Ovary (tissue), 9 donors: ENCODE measurements around the gene STARD9. TPM values are rescaled to one million over a fixed set of nuclear protein-coding genes. Genes with fewer than 3 reads are reported as not detected.

Experiments
- DNase-seq, 5 donors: peaks; one replicate each; pipeline ENCODE4 v3.0.0-alpha.2; 2019 to 2020
- H3K27ac ChIP-seq, 2 donors: fragments of 200-600 bp; one replicate each; pipeline versions ENCODE4 v1.5.1 to v1.8.0; 2019 to 2022
- H3K27me3 ChIP-seq: fragments of 200-600 bp; one replicate; pipeline ENCODE4 v1.8.0; 2022
- H3K36me3 ChIP-seq: fragments of 200-600 bp; sonication (generic); one replicate; pipeline ENCODE4 v1.5.1; 2019
- H3K4me1 ChIP-seq: one replicate; pipeline ENCODE4 v1.8.1; 2013; ENCODE audit warnings: mild to moderate bottlenecking, moderate library complexity; ENCODE audit not compliant: insufficient read depth
- H3K4me3 ChIP-seq: fragments of 200-600 bp; sonication (generic); one replicate; pipeline ENCODE4 v1.5.1; 2017
- H3K9me3 ChIP-seq, 2 donors: fragments of 200-600 bp in 1 of 2; sonication (generic) in 1 of 2; one replicate each; pipeline versions ENCODE4 v1.5.1 to v1.8.1; 2013 to 2019; ENCODE audit warnings: mild to moderate bottlenecking in 1 of 2, moderate library complexity in 1 of 2
- EP300 ChIP-seq: sonication (generic); formaldehyde crosslinking; IDR thresholded peaks from one replicate; pipeline ENCODE4 v1.6.1; 2017; ENCODE audit warnings: antibody characterized with exemption
- POLR2A ChIP-seq: fragments of 450-650 bp; IDR thresholded peaks from one replicate; pipeline ENCODE4 v1.6.1; 2017; ENCODE audit warnings: antibody characterized with exemption, mild to moderate bottlenecking, moderate library complexity
- WGBS, 3 donors: extraction: QIAGEN DNeasy Blood & Tissue Kit in 1 of 3; methylation state at CpG; one replicate each; pipeline versions ENCODE4 v1.1.5 to v1.1.7; 2013 to 2017; 5-methylcytosine and 5-hydroxymethylcytosine counted together
- intact Hi-C, 4 donors: fragments of 100-400 bp; cut with DNase I; formaldehyde crosslinking; loops; one replicate each; pipeline versions ENCODE4 v1.11.0 to v1.15.1; 2022 to 2023
- polyA plus RNA-seq, 2 donors: library from polyadenylated mRNA; stranded (reverse); fragments of 200-250 nt in 1 of 2; fragments of 350-450 nt in 1 of 2; fragmentation: Illumina TruSeq in 1 of 2; extraction: RNeasy Lipid Tissue Mini Kit (QIAGEN cat#74804) in 1 of 2; gene quantifications; one replicate each; pipeline ENCODE4 v1.2.3, GENCODE V29; 2013 to 2014
- total RNA-seq, 7 donors: library from RNA; depleted of rRNA in 2 of 7; stranded (reverse); fragments of >200 nt in 2 of 7; fragmentation: NEBNext Ultra II Directional in 3 of 7; extraction: Animal tissue kit (Norgen Biotek cat#: 25700) in 3 of 7; gene quantifications; one replicate each; pipeline versions ENCODE4 v1.1.0 to v1.2.4, GENCODE V29; 2016 to 2023
- TF ChIP-seq, protein P1 (sequence below), 3 donors: fragments of 450-650 bp in 2 of 3; fragments of 200-600 bp in 1 of 3; IDR thresholded peaks; one replicate each; pipeline versions ENCODE4 v1.5.1 to v1.8.0; 2016 to 2022; ENCODE audit warnings: antibody characterized with exemption in 3 of 3, mild to moderate bottlenecking in 1 of 3
- donor health status: DM: no; HTN: no; CAD: no; lungs with moderate emphysema.
- donor health status: DM: no; HTN: no; CAD: no.
- donor health status: Bipolar disorder and iron deficiency.
- donor health status: DM: yes; HTN: yes; CAD: no.
- donor health status: DM: no; HTN: no; CAD: no.
- donor health status: DM: yes; HTN: yes; CAD: no.

Gene STARD9
- total and polyA plus RNA-seq, 9 donors: 11.3 to 40.3 (median 29.4) TPM

DNA sequence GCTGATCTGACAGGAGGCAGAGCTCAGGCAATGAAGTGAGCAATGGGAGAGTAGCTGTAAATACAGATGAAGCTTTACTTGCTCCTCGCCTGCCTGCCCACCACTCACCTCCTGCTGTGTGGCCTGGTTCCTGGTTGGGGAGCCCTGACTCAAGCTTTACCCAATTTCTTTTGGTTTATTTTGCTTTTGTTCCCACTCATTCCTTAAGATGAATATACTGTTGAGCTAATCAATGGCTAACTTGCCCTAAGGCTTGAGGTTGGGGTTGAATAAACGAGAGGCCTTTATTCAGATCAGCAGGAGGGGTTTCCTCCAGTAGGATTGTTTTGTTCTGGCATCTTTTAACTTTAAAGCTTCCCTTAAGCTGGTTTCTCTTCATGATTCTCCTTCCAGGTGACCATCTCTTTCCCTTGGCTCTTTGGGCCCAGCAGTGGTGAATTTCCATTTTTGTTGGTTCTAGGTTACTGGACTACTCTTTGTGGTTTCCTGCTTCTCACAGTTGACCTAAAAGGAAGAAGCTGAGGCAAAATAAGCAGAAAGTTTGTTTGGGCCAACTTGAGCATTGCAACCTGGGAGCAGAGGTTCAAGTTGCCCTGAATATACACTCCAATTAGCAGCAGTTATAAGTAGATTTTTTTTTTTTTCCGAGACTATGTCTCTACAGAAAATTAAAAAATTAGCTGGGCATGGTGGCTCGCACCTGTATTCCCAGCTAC, 44.4 kb downstream of the STARD9 start:
- intact Hi-C loops: no loop called here
- Histone ChIP-seq H3K27ac (no peak overlapping the region), H3K4me3 (no peak overlapping the region), H3K27me3 (no peaks in the 10 kb centered on the region), H3K4me1 (peaks cover 3% of the 10 kb centered on the region), H3K36me3 (no peaks in the 10 kb centered on the region), H3K9me3 (no peaks in the 10 kb centered on the region)
- DNase-seq: no peak
- 95 to 99% (median 97%) methylated on average over 4 of the region's 4 CpGs for WGBS, 3 donors
- TF ChIP-seq EP300: no peak
- TF ChIP-seq POLR2A: no peak
- TF ChIP-seq, protein P1, sequence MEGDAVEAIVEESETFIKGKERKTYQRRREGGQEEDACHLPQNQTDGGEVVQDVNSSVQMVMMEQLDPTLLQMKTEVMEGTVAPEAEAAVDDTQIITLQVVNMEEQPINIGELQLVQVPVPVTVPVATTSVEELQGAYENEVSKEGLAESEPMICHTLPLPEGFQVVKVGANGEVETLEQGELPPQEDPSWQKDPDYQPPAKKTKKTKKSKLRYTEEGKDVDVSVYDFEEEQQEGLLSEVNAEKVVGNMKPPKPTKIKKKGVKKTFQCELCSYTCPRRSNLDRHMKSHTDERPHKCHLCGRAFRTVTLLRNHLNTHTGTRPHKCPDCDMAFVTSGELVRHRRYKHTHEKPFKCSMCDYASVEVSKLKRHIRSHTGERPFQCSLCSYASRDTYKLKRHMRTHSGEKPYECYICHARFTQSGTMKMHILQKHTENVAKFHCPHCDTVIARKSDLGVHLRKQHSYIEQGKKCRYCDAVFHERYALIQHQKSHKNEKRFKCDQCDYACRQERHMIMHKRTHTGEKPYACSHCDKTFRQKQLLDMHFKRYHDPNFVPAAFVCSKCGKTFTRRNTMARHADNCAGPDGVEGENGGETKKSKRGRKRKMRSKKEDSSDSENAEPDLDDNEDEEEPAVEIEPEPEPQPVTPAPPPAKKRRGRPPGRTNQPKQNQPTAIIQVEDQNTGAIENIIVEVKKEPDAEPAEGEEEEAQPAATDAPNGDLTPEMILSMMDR (IDR thresholded peaks at IDR 0.05): no peak

DNA sequence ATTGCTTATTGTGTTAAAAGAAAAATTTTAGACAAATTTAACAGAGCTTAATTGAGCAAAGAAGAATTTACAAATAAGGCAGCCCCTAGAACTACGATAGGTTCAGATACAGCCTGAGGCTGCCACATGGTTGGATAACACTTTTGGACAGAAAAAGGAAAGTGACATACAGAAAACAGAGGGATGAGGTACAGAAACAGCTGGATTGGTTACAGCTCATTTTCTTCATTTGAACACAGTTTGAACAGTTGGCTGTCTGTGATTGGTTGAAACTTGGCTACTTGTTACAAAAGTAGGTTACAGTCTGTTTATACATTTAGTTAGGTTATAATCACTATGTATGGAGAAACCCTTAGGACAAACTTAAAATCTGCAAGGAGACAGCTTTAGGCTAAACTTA, 46.0 kb downstream of the STARD9 start:
- Histone ChIP-seq H3K4me3 (no peak overlapping the region), H3K36me3 (no peaks in the 10 kb centered on the region), H3K4me1 (peaks cover 3% of the 10 kb centered on the region), H3K27me3 (no peaks in the 10 kb centered on the region), H3K27ac (no peak overlapping the region), H3K9me3 (no peaks in the 10 kb centered on the region)
- intact Hi-C loops: no loop called here
- TF ChIP-seq, protein P1 (IDR thresholded peaks at IDR 0.05): no peak
- no peak for TF ChIP-seq EP300
- TF ChIP-seq POLR2A: no peak
- no peak for DNase-seq
- WGBS, 3 donors: 93 to 95% (median 94%) methylated on average over 1 of the region's 1 CpG

DNA sequence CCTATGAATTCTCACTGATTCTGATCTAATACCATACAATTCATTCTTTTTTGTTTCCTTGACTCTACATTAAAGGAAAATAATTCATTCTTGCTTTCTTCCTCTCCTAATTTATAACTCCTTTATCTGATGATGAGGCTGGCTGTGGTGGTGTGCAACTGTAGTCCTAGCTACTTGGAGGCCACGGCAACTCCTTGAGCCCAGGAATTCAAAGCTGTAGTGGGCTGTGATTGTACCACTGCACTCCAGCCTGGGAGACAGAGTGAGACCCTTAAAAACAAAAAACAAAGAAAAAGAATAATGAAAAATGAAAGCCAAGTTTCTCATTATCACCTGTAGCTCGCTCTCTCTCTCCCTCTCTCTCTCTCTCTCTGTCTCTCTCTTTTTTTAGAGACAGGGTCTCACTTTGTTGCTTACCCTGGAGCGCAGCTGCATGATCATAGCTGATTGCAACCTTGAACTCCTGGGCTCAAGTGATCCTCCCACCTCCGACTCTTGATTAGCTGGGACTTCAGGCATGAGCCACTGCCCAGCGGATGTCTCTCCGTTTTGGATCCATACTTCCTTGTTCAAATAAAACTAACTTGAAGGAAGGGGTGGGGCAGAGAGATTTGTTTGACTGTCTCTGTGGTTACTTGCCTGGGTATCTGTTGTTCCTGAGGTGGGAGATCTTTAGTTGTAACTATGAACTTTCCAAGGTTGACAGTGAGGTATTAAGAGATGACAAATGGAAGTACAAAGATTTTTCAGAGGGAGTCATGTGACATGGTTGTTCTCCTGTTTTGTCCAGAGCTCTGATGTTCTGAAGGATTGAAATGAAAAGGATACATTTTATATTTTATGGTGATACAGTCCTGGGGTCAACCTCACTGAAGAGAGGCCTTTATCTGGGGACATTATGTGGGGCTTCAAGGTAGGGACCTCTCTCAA, 46.9 kb downstream of the STARD9 start:
- WGBS, 3 donors: 16 to 33% (median 20%) methylated on average over 6 of the region's 6 CpGs
- intact Hi-C loops: no loop called here

DNA sequence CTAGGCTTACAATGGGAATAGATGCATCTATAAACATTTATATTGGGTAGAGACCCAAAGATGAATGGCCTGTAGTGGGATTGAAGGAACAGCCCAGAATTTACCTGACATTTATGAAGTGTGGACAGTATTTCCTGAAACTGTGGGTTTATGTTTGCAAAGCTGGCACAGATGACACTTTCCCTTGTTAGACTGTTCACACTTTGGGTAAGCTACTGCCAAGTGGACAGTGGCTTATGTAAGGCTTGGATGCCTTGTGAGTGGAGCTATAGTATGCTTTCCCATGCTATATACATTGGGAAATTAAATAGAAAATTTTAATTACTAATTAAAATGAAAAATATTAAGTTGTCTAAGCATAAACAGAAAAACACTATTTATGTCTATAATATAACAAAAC, 48.5 kb downstream of the STARD9 start:
- Histone ChIP-seq H3K27me3 (no peaks in the 10 kb centered on the region), H3K9me3 (no peaks in the 10 kb centered on the region), H3K27ac (no peak overlapping the region), H3K4me1 (peaks cover 3% of the 10 kb centered on the region), H3K36me3 (no peaks in the 10 kb centered on the region), H3K4me3 (no peak overlapping the region)
- no peak for DNase-seq
- intact Hi-C loops: no loop called here
- TF ChIP-seq POLR2A (no peak), EP300 (no peak)
- TF ChIP-seq, protein P1 (IDR thresholded peaks at IDR 0.05): no peak

More for the DNA sequence above, 46.9 kb downstream of the STARD9 start:
- DNase-seq: no peak
- H3K9me3 ChIP-seq: no peaks in the 10 kb centered on the region
- TF ChIP-seq, protein P1 (IDR thresholded peaks at IDR 0.05): no peak
- no peak for TF ChIP-seq EP300
- no peak for TF ChIP-seq POLR2A
- H3K36me3 ChIP-seq: no peaks in the 10 kb centered on the region
- H3K4me1 ChIP-seq: peaks cover 3% of the 10 kb centered on the region
- no peak overlapping the region for H3K27ac ChIP-seq
- H3K27me3 ChIP-seq: no peaks in the 10 kb centered on the region
- H3K4me3 ChIP-seq: no peak overlapping the region
